B cell (primary cell): ENCODE data around the gene DTX3. TPM values are rescaled to one million over a fixed set of nuclear protein-coding genes. Genes with fewer than 3 reads are reported as not detected.

Experiments
- ATAC-seq: fragments of 200-7000 bp; cut with Tn5 transposase; one replicate; pipeline ENCODE4 v1.10.0; 2021; ENCODE audit warnings: low read depth, mild to moderate bottlenecking, moderate number of reproducible peaks, moderate library complexity
- CTCF ChIA-PET: fragments of 350-600 bp; sonication (Branson Sonifier 250); formaldehyde crosslinking; loops from one replicate; lab custom pipeline; 2021; ENCODE audit warnings: antibody characterized with exemption, inconsistent platforms; lab: Charles Lee
- POLR2A ChIA-PET: fragments of 350-600 bp; sonication (Branson Sonifier 250); formaldehyde crosslinking; loops from one replicate; lab custom pipeline; 2021; ENCODE audit warnings: antibody characterized with exemption; lab: Charles Lee
- DNase-seq: peaks from one replicate; pipeline ENCODE4 v3.0.0; 2013
- H2AFZ ChIP-seq: 2 replicates; pipeline ENCODE4 v1.6.1; 2012; ENCODE audit warnings: mild to moderate bottlenecking, low read depth, low read length; ENCODE audit not compliant: insufficient read depth, poor library complexity, severe bottlenecking
- H3K27ac ChIP-seq, 2 donors: 1 replicate in 1 of 2; 2 replicates in 1 of 2; pipeline ENCODE4 v1.5.1; 2012 to 2013; ENCODE audit warnings: low read length in 2 of 2, mild to moderate bottlenecking in 2 of 2, moderate library complexity in 1 of 2
- H3K27me3 ChIP-seq, 4 experiments: fragments of 200-600 bp in 1 of 4; sonication (generic) in 1 of 4; replicated peaks in 1 of 4; 1 replicate in 2 of 4; 2 replicates in 2 of 4; pipeline versions ENCODE4 v1.6.1 to v1.7.0; 2013 to 2016; ENCODE audit warnings: low read length in 3 of 4, mild to moderate bottlenecking in 2 of 4, mixed read lengths in 1 of 4, moderate library complexity in 1 of 4; ENCODE audit not compliant: insufficient read depth in 4 of 4, control insufficient read depth in 3 of 4; ENCODE audit errors: control extremely low read depth in 1 of 4
- H3K36me3 ChIP-seq, 2 experiments: replicated peaks in 1 of 2; 1 replicate in 1 of 2; 2 replicates in 1 of 2; pipeline versions ENCODE4 v1.6.1 to v1.7.1; 2013; ENCODE audit warnings: low read length in 1 of 2; ENCODE audit not compliant: insufficient read depth in 2 of 2, control insufficient read depth in 1 of 2; ENCODE audit errors: control extremely low read depth in 1 of 2, extremely low read depth in 1 of 2
- H3K4me1 ChIP-seq, 2 donors: fragments of 200-600 bp in 1 of 2; sonication (generic) in 1 of 2; 1 replicate in 1 of 2; 2 replicates in 1 of 2; pipeline versions ENCODE4 v1.5.1 to v1.6.1; 2013 to 2017; ENCODE audit warnings: low read length in 2 of 2; ENCODE audit not compliant: control insufficient read depth in 2 of 2, insufficient read depth in 2 of 2
- H3K4me2 ChIP-seq: replicated peaks from 2 replicates; pipeline ENCODE3; 2012; ENCODE audit warnings: mild to moderate bottlenecking, low read depth, low read length; ENCODE audit not compliant: poor library complexity, severe bottlenecking
- H3K4me3 ChIP-seq, 5 experiments: fragments of 200-600 bp in 1 of 5; sonication (generic) in 1 of 5; 1 replicate in 3 of 5; 2 replicates in 2 of 5; pipeline versions ENCODE4 v1.5.1 to v1.7.0; 2011 to 2016; ENCODE audit warnings: low read length in 4 of 5, mild to moderate bottlenecking in 4 of 5, low read depth in 2 of 5, control low read depth in 1 of 5, moderate library complexity in 1 of 5; ENCODE audit not compliant: insufficient read depth in 1 of 5; ENCODE audit errors: control extremely low read depth in 1 of 5, extremely low read depth in 1 of 5
- H3K79me2 ChIP-seq: fragments of 200-600 bp; sonication (generic); one replicate; pipeline ENCODE4 v1.6.0; 2016; ENCODE audit warnings: low read length; ENCODE audit not compliant: control insufficient read depth, insufficient read depth
- H3K9ac ChIP-seq: fragments of 200-600 bp; sonication (generic); 2 replicates; pipeline ENCODE4 v1.6.1; 2017; ENCODE audit warnings: mild to moderate bottlenecking, low read length, moderate library complexity
- H3K9me3 ChIP-seq, 3 donors: one replicate each; pipeline versions ENCODE4 v1.6.1 to v1.7.1; 2013; ENCODE audit warnings: low read length in 2 of 3; ENCODE audit not compliant: control insufficient read depth in 2 of 3, insufficient read depth in 1 of 3; ENCODE audit errors: control extremely low read depth in 1 of 3
- H4K20me1 ChIP-seq: 2 replicates; pipeline ENCODE4 v1.6.0; 2012; ENCODE audit warnings: mild to moderate bottlenecking, low read length; ENCODE audit not compliant: insufficient read depth, control insufficient read depth, poor library complexity, severe bottlenecking
- H3K27ac Mint-ChIP-seq: one replicate; pipeline ENCODE4 v1.8.0; 2021; ENCODE audit warnings: mixed read lengths
- H3K27me3 Mint-ChIP-seq: one replicate; pipeline ENCODE4 v1.8.0; 2021; ENCODE audit warnings: mixed read lengths
- H3K4me1 Mint-ChIP-seq: one replicate; pipeline ENCODE4 v1.8.0; 2021; ENCODE audit warnings: mixed read lengths
- H3K4me3 Mint-ChIP-seq: one replicate; pipeline ENCODE4 v1.8.0; 2021; ENCODE audit warnings: mixed read lengths
- H3K9me3 Mint-ChIP-seq: one replicate; pipeline ENCODE4 v1.8.0; 2022; ENCODE audit warnings: mixed read lengths; ENCODE audit not compliant: insufficient read depth
- EZH2 ChIP-seq: IDR thresholded peaks from 2 replicates; pipeline ENCODE4 v1.6.1; 2012; ENCODE audit warnings: borderline replicate concordance, low read depth, mild to moderate bottlenecking, moderate library complexity, low read length; ENCODE audit not compliant: insufficient read depth, poor library complexity, severe bottlenecking
- WGBS: methylation state at CpG from one replicate; pipeline ENCODE4 v1.1.5; 2013; ENCODE audit warnings: missing lambda C conversion rate; ENCODE audit not compliant: insufficient coverage; 5-methylcytosine and 5-hydroxymethylcytosine counted together
- intact Hi-C: fragments of 100-400 bp; cut with micrococcal nuclease; formaldehyde crosslinking; loops from one replicate; pipeline ENCODE4 v1.10.0; 2022
- polyA plus RNA-seq: library from polyadenylated mRNA; depleted of rRNA; stranded (reverse); fragments of >200 nt; gene quantifications from 2 replicates; pipeline ENCODE4 v1.2.3, GENCODE V29; 2012
- total RNA-seq, 2 donors: library from RNA; stranded (reverse); fragments of 120-200 nt in 1 of 2; gene quantifications; 1 replicate in 1 of 2; 2 replicates in 1 of 2; pipeline versions ENCODE4 v1.2.3 to v1.2.4, GENCODE V29; 2013 to 2022
- TF ChIP-seq, protein P1 (sequence below): fragments of 200-600 bp; IDR thresholded peaks from one replicate; pipeline ENCODE4 v1.8.0; 2022; ENCODE audit warnings: antibody characterized with exemption, mild to moderate bottlenecking

DTX3 gene
- total and polyA plus RNA-seq, 2 donors (not counting 1 experiment from before 2014, with no cell fraction given): 3.5 to 7.3 TPM

DNA sequence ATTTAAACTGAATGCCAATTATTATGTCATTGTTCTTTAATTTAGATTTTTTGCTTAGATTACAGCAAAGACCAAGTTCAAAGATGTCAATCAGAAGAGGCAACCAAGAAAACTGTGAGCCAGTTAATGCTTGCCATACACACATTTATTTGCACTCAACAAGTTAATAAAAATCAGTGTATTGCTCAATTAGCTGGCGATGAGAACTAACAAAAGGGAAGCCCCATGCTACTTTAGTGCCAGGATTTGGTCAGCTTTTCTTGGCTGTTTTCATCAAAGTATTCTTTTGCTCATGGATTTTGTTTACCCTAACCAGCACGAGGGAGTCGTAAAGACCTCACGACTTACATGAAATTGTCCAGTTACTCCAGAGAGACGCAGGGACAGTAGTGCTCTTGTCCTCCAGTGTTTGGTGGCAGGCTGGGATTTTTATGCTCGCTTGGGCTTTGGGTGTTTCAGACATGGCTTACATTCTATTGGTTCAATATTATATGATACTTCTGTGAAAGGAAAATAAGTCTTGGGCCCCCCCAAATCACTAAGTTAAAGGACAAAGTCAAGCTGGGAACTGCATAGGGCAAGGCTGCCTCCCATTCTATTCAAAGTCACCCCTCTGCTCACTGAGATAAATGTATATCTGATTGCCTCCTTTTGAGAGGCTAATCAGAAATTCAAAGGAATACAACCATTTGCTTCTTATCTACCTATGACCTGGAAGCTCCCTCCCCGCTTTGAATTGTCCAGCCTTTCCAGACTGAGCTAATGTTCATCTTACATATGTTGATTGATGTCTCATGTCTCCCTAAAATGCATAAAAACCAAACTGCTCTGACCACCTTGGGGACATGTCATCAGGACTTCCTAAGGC, 35.8 kb downstream of the DTX3 start:
- TF ChIP-seq, protein P1, sequence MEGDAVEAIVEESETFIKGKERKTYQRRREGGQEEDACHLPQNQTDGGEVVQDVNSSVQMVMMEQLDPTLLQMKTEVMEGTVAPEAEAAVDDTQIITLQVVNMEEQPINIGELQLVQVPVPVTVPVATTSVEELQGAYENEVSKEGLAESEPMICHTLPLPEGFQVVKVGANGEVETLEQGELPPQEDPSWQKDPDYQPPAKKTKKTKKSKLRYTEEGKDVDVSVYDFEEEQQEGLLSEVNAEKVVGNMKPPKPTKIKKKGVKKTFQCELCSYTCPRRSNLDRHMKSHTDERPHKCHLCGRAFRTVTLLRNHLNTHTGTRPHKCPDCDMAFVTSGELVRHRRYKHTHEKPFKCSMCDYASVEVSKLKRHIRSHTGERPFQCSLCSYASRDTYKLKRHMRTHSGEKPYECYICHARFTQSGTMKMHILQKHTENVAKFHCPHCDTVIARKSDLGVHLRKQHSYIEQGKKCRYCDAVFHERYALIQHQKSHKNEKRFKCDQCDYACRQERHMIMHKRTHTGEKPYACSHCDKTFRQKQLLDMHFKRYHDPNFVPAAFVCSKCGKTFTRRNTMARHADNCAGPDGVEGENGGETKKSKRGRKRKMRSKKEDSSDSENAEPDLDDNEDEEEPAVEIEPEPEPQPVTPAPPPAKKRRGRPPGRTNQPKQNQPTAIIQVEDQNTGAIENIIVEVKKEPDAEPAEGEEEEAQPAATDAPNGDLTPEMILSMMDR: no peak
- TF ChIP-seq EZH2: no peak
- peaks cover 0 to 26% (median 7%) of the 10 kb centered on the region in 4 experiments for H3K27me3 ChIP-seq
- no peak overlapping the region for H3K4me3 ChIP-seq
- H3K79me2 ChIP-seq: no peaks in the 10 kb centered on the region
- Mint-ChIP-seq H3K9me3 (no peaks in the 10 kb centered on the region), H3K4me3 (no peak overlapping the region), H3K27me3 (peaks cover 35% of the 10 kb centered on the region), H3K4me1 (peaks cover 1% of the 10 kb centered on the region), H3K27ac (no peak overlapping the region)
- WGBS: 85% methylated on average over 4 of the region's 7 CpGs
- intact Hi-C loops: no loop called here
- no peak for DNase-seq
- ChIA-PET POLR2A (no interaction called here), CTCF (interaction anchor here (6.4 kb wide), 1 partner anchor 57 kb away, joined by 66 read pairs; no protein-coding TSS in a partner anchor)
- no peaks in the 10 kb centered on the region for H3K36me3 ChIP-seq
- no peak overlapping the region for H3K9ac ChIP-seq
- H3K4me1 ChIP-seq: no peaks in the 10 kb centered on the region
- no peak overlapping the region for H3K27ac ChIP-seq
- H3K4me2 ChIP-seq: no peak overlapping the region
- no peak for ATAC-seq
- H2AFZ ChIP-seq: no peak overlapping the region
- peaks cover 0 to 7% (median 6%) of the 10 kb centered on the region in 3 donors for H3K9me3 ChIP-seq
- no peaks in the 10 kb centered on the region for H4K20me1 ChIP-seq
